ENCODE data around the gene MCTP1.

MCTP1 gene

DNA sequence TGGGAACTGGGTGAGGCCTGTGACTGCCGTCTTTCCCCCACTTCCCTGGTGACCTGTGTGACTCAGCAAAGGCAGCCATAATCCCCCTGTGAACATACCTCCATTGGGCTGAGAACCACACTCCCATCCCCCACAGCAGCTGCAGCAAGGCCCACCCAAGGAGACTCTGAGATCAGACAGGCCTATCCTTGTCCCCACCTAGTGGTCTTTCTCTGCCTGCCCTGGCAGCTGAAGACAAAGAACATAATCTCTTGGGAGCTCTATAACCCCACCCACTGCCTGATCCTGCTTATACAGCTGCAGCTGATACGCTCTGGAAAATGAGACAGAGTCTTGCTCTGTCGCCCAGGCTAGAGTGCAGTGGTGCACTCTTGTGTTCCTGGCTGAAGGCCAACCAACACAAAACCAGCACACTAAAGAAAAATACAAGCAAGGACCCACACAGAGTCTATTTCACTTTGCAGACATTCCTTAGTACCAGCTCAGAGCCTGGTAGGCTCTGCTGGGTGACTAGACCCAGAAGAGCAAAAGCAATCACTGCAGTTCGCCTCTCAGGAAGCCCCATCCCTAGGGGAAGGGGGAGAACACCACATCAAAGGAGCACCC is 106.7 kb downstream of the MCTP1 start:
- TF ChIP-seq GATA3 (IDR thresholded peaks at IDR 0.05; ENCODE audit: low read depth, low read length) (no peak), GATA2 (IDR thresholded peaks at IDR 0.05; ENCODE audit: low read depth, low read length) (no peak)

GRCh38 chr5:95177456-95177855 is 107.4 kb downstream of the MCTP1 start:
- TF ChIP-seq GATA2 (IDR thresholded peaks at IDR 0.05; ENCODE audit: low read depth, low read length) (no peak), GATA3 (IDR thresholded peaks at IDR 0.05; ENCODE audit: low read depth, low read length) (no peak)

DNA sequence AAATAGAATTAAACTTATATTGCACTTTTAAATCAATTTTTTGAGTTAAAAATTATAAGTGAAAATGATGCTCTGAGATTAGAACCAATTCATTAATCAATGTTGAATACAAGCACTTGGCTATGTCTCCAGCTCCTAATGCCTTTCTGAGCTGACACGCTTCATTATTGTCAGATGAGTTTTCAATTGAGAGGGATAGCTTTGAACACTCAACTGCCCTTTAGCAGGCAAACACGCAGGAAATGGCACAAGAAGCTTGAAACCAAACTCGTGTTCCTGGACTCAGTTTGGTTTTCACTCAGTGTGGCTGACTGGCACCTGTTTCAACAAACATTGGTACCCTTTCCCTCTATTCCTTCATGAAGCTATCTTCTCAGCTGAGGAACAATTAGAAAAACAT is 109.8 kb downstream of the MCTP1 start:
- TF ChIP-seq GATA3 (IDR thresholded peaks at IDR 0.05; ENCODE audit: low read depth, low read length) (no peak), GATA2 (IDR thresholded peaks at IDR 0.05; ENCODE audit: low read depth, low read length) (no peak)

- TF ChIP-seq GATA2 (IDR thresholded peaks at IDR 0.05; ENCODE audit: low read depth, low read length) (no peak), GATA3 (IDR thresholded peaks at IDR 0.05; ENCODE audit: low read depth, low read length) (no peak)
Measured at GRCh38 chr5:95172659-95173058, 112.2 kb downstream of the MCTP1 start.

GRCh38 chr5:95164861-95165260 is 120.0 kb downstream of the MCTP1 start:
- TF ChIP-seq GATA3 (IDR thresholded peaks at IDR 0.05; ENCODE audit: low read depth, low read length) = no peak
- no peak for TF ChIP-seq GATA2 (IDR thresholded peaks at IDR 0.05; ENCODE audit: low read depth, low read length)

- no peak for TF ChIP-seq GATA3 (IDR thresholded peaks at IDR 0.05; ENCODE audit: low read depth, low read length)
- no peak for TF ChIP-seq GATA2 (IDR thresholded peaks at IDR 0.05; ENCODE audit: low read depth, low read length)
Measured at GRCh38 chr5:95163079-95163478, 121.8 kb downstream of the MCTP1 start.

- TF ChIP-seq GATA2 (IDR thresholded peaks at IDR 0.05; ENCODE audit: low read depth, low read length) = no peak
- TF ChIP-seq GATA3 (IDR thresholded peaks at IDR 0.05; ENCODE audit: low read depth, low read length) = no peak
Measured at GRCh38 chr5:95162231-95162992, 122.5 kb downstream of the MCTP1 start.

DNA sequence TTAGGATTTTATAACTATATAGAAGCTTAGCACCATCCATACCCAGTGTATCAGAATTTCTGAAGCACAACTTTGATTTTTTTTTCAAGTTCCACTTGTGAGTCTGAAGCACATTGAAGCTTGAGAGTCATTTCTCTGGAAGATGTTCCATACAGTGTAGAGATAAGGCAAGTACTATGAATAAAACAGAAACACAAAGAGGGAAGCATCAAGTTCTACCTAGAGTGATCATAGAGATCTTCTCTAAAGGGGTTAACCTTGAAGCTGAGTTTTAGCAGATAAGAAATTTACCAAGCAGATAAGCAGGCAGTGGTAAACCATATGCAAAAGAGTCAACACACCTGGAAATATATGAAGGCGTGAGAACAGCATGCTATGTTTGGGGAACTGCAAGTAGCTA is 125.3 kb downstream of the MCTP1 start:
- TF ChIP-seq GATA2 (IDR thresholded peaks at IDR 0.05; ENCODE audit: low read depth, low read length) (no peak), GATA3 (IDR thresholded peaks at IDR 0.05; ENCODE audit: low read depth, low read length) (no peak)

DNA sequence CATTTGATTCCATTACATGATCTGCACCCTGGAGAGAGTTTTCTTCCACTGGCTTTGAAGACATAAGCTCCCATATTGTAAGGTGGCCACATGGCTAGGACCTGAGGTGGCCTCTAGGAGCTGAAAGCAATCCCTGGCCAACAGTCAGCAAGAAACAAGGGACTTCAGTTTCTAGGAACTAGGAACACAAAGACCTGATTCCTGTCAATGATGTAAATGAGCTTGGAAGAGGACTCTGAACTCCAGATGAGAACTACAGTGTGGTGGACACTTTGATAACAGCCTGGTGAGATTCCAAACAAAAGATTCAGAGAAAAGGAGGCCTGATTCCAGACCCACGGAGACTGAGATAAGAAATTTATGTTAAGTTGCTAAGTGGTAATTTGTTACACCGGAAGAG is 129.0 kb downstream of the MCTP1 start:
- no peak for TF ChIP-seq GATA3 (IDR thresholded peaks at IDR 0.05; ENCODE audit: low read depth, low read length)
- TF ChIP-seq GATA2 (IDR thresholded peaks at IDR 0.05; ENCODE audit: low read depth, low read length) = no peak

DNA sequence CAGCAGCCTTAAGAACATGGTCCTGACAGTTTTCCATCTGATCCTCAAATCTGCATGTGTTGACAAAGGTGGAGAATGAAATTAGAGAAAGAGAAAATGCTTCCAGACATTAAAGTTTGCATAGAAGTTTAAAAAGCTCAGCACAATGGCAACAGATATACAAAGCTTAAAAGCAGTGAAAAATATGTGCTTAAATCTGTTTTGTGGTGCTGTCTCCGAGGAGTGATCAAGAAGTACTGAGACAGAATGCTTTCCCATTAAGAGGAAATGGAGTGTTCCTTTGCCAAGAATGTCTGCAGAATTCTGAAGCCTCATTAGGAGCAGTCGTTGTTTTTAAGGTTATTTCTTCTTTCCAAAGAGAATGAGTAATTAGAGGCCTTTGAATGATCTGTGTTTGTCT is 131.4 kb downstream of the MCTP1 start:
- TF ChIP-seq GATA2 (IDR thresholded peaks at IDR 0.05; ENCODE audit: low read depth, low read length) = no peak
- TF ChIP-seq GATA3 (IDR thresholded peaks at IDR 0.05; ENCODE audit: low read depth, low read length) = no peak

GRCh38 chr5:95152535-95152934 is 132.4 kb downstream of the MCTP1 start:
- no peak for TF ChIP-seq GATA2 (IDR thresholded peaks at IDR 0.05; ENCODE audit: low read depth, low read length)

- TF ChIP-seq GATA3 (IDR thresholded peaks at IDR 0.05; ENCODE audit: low read depth, low read length) = no peak
- no peak for TF ChIP-seq GATA2 (IDR thresholded peaks at IDR 0.05; ENCODE audit: low read depth, low read length)
Measured at GRCh38 chr5:95152131-95152530, 132.8 kb downstream of the MCTP1 start.

- TF ChIP-seq GATA3 (IDR thresholded peaks at IDR 0.05; ENCODE audit: low read depth, low read length) (no peak), GATA2 (IDR thresholded peaks at IDR 0.05; ENCODE audit: low read depth, low read length) (no peak)
Measured at GRCh38 chr5:95151694-95152093, 133.2 kb downstream of the MCTP1 start.

DNA sequence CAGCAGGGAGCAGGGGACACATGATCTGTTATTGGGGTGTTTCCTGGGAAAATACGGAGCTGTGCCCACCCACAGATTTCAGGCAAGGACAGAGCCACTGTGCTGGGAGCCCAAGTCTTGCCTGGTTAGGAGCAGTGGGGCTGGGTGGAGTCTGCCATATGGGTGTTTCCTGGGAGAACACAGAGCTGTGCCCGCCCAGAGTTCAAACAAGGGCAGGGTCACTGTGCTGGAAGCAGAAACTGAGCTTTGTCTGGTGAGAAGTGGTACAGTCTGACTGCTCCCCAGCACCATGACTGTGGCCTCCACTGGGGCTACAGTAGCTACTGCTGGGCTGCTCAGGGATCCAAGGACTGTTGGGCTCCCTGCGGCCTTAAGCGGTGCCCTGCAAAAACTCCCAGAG is 135.5 kb downstream of the MCTP1 start:
- TF ChIP-seq GATA3 (IDR thresholded peaks at IDR 0.05; ENCODE audit: low read depth, low read length) (no peak), GATA2 (IDR thresholded peaks at IDR 0.05; ENCODE audit: low read depth, low read length) (no peak)

DNA sequence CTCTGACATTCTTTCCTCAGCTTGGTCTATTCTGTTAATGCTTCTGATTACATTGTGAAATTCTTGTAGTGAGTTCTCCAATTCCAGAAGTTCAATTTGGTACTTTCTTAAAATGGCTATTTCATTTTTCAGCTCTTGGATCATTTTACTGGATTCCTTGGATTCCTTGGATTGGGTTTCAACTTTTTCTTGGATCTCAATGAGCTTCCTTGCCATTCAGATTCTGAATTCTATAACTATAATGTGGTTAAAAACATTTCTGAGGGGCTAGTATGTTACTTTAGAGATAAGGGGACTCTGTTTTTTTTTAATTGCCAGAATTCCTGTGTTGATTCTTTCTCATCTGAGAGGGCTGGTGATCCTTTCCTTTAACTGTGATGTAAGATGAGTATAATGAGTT is 136.4 kb downstream of the MCTP1 start:
- no peak for TF ChIP-seq GATA2 (IDR thresholded peaks at IDR 0.05; ENCODE audit: low read depth, low read length)
- TF ChIP-seq GATA3 (IDR thresholded peaks at IDR 0.05; ENCODE audit: low read depth, low read length) = no peak
